Bronchial epithelial cell (primary cell): Measurements from ENCODE around the gene PRDX1. TPM values are rescaled to one million over a fixed set of nuclear protein-coding genes. Genes with fewer than 3 reads are reported as not detected.

Experiments
- DNase-seq: peaks from one replicate; pipeline ENCODE4 v3.0.0-alpha.2; 2010; ENCODE audit warnings: low read depth
- FAIRE-seq: peaks from 2 replicates; lab custom pipeline; 2011; peaks lifted over from hg19 to GRCh38; lab: Jason Lieb, UNC
- H3K27me3 ChIP-seq: 2 replicates; pipeline ENCODE4 v1.5.1; 2011; ENCODE audit warnings: low read length; ENCODE audit not compliant: control insufficient read depth, insufficient read depth
- H3K36me3 ChIP-seq: 2 replicates; pipeline ENCODE4 v1.5.1; 2011; ENCODE audit warnings: low read length; ENCODE audit not compliant: control insufficient read depth, insufficient read depth
- H3K4me3 ChIP-seq: 2 replicates; pipeline ENCODE4 v1.5.1; 2011; ENCODE audit warnings: mild to moderate bottlenecking, low read depth, low read length, control low read depth
- CTCF ChIP-seq: IDR thresholded peaks from 2 replicates; pipeline ENCODE4 v1.5.1; 2011; ENCODE audit warnings: mild to moderate bottlenecking, moderate library complexity, low read length, control low read depth, inconsistent platforms; ENCODE audit not compliant: insufficient read depth, severe bottlenecking
- total RNA-seq: library from RNA; depleted of rRNA; stranded (reverse); fragments of >200 nt; gene quantifications from 2 replicates; pipeline ENCODE4 v1.2.1, GENCODE V29; 2014

The PRDX1 gene
- total RNA-seq, 1 donor from 2014 or later: 403 TPM

- DNase-seq (no peak), FAIRE-seq (no peak)
- Histone ChIP-seq H3K36me3 (no peaks in the 10 kb centered on the region), H3K27me3 (no peaks in the 10 kb centered on the region), H3K4me3 (no peak overlapping the region)
- TF ChIP-seq CTCF: no peak
Measured at GRCh38 chr1:45543581-45544417, 22.1 kb upstream of the PRDX1 start.

- TF ChIP-seq CTCF: no peak
- no peaks in the 10 kb centered on the region for H3K27me3 ChIP-seq
- no peaks in the 10 kb centered on the region for H3K36me3 ChIP-seq
- H3K4me3 ChIP-seq: no peak overlapping the region
- FAIRE-seq (no peak), DNase-seq (no peak)
Measured at GRCh38 chr1:45542591-45542990, 20.9 kb upstream of the PRDX1 start.

GRCh38 chr1:45541193-45541592, 19.5 kb upstream of the PRDX1 start:
- DNase-seq (no peak), FAIRE-seq (no peak)
- no peaks in the 10 kb centered on the region for H3K36me3 ChIP-seq
- H3K4me3 ChIP-seq: no peak overlapping the region
- no peaks in the 10 kb centered on the region for H3K27me3 ChIP-seq
- TF ChIP-seq CTCF: no peak

GRCh38 chr1:45536886-45537285, 15.2 kb upstream of the PRDX1 start:
- DNase-seq (no peak), FAIRE-seq (no peak)
- no peak for TF ChIP-seq CTCF
- Histone ChIP-seq H3K4me3 (no peak overlapping the region), H3K27me3 (no peaks in the 10 kb centered on the region), H3K36me3 (no peaks in the 10 kb centered on the region)

- Histone ChIP-seq H3K27me3 (no peaks in the 10 kb centered on the region), H3K36me3 (no peaks in the 10 kb centered on the region), H3K4me3 (no peak overlapping the region)
- DNase-seq (no peak), FAIRE-seq (no peak)
- TF ChIP-seq CTCF: no peak
Measured at GRCh38 chr1:45535988-45536766, 14.5 kb upstream of the PRDX1 start.
